ENCODE data around the gene CAMKK1.

Gene CAMKK1

DNA sequence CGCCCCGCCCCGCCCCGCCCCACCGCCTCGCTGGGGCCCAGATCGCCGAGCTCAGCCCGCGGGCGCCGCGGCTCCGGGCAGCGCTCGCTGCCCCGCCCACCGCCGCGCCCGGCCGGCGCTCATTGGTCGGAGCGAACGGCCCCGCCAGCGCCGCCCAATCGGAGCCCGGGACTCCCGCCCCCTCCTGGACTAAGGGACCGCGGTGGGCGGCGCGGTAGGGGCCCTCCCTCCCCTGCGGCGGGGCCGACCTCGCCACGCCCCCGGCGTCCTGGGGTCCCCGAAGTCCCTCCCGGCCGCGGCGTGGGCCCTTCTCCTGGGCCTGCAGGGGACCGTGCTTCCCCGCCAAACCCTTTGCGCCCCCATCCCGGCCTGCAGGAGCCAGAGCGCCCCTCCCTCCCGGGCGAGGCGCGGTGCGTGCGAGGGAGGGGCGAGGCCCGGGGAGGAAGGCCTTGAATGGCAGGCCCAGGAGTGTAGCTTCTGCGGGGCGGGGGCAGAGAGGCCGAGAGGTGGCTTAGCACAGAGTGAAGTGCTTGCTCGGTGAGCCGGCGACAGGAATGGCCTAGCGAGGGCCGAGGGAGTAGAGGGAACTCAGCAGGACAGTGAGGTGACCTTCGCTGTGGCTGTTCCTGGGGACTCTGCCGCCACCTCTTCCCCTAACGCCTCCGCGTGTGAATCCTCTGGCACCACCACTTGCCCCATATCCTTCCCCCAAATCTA, at the start of gene CAMKK1:
TSS of gene CAMKK1 (minus strand) at position 51 of the 717 bp plus-strand sequence. CDS start 7,366 bp downstream, outside the sequence.
- DNase-seq, result peak; percentile 79

DNA sequence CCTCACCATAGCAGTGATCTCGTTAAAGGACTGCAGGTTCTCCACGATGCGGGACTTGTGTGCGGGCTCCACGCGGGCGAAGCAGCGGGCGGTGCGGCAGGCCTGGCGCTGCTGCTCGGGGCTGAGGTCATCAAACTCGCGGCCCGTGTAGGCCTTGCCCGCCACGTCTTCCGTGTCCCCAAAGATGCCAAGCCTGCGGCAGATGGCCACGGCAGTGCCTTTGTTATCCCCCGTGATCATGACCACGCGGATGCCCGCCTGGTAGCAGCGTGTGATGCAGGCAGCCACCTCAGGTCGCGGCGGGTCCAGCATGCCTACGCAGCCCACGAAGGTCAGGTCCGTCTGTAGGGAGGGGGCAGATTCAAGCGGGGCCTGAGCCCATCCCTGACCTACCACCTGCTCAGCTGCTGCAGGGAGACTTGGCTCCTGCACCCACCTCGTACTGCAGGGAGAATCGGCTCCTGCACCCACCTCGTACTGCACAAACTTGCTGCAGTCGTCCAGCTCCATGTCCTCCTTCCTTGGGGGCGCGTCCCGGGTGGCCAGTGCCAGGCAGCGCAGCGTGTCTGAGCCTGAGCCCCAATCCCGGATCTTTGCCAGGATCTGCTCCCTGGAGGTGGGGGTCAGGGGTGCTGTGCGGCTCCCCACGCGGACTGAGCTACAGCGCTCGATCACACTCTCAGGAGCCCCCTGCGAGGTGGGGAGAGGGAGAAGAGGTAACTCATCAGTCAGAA, 48.3 kb upstream of the CAMKK1 start:
- DNase-seq, result no peak

DNA sequence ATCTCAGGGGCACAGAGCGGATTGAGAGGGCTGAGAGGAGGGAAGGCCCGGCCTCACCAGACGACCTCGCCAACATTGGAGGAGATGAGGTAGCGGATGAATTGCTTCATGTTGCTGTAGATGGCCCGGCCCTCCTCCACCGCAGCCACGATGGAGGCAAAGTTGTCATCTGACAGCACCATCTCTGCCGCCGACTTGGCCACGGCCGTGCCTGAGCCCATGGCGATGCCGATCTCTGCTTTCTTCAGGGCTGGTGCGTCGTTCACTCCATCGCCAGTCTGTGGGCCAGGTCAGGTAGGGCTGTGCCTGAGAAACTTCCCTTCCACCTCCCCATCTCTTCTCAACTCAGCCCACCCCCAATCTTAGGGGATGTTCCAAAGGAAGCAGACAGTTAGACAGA, 44.5 kb upstream of the CAMKK1 start:
- DNase-seq, result no peak

DNA sequence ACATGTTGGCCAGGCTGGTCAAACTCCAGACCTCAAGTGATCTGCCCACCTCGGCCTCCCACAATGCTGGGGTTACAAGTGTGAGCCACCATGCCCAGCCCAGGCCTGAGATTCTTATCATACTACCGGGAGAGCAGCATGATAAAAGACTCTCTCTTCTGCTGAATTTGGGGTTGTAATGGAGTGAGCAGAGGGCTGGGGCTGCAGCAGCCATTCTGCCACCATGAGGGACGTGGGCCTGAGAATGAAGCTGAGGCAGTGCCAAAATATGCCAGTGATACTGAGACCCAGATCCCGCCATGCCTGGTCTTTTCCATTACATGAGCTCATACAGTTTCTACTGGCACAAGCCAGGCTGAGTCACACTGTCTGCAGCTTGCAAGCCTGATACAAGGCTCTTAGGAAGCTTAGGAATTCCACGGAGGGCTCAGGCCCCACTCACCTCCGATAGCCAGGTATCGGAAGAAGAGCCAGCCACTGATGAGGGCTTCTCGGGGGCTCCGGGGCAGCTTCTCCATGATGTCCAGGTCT, 43.0 kb upstream of the CAMKK1 start:
- no peak for DNase-seq

DNA sequence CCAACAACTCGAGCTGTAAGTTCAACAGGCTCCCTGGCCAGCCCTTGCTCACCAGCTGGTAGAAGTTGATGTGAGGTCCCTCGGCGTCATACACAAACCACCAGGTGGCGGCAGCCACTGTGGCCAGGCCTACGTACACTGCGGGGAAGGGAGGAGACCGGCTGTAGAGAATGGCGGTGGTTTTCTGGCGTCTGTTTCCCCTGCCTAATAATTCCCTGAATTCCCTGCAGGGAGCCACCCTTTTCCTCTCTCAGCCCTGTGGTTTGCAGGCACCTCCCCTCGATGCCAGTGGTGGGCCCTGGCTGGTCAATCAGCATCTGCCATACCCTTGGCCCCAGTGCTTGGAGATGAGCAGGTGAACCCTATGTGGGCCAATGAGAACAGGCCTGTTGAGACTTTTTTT, 42.3 kb upstream of the CAMKK1 start:
- DNase-seq, result peak; percentile 5

DNA sequence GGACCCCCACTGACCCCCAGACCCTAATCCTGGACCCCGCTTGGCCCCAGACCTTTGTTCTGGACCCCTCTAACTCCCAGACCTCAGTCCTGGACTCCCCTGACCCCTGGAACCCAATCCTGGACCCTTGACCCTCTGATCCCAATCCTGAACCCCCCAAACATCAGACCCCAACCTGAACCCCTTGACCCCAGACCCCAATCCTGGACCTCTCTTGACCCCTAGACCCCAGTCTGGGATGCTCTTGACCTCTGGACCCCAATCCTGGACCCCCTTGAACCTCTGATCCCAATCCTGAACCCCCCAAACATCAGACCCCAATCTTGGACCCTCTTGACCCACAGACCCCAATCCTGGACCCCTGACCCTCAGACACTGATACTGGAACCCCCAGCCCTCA, 36.9 kb upstream of the CAMKK1 start:
- no peak for DNase-seq

DNA sequence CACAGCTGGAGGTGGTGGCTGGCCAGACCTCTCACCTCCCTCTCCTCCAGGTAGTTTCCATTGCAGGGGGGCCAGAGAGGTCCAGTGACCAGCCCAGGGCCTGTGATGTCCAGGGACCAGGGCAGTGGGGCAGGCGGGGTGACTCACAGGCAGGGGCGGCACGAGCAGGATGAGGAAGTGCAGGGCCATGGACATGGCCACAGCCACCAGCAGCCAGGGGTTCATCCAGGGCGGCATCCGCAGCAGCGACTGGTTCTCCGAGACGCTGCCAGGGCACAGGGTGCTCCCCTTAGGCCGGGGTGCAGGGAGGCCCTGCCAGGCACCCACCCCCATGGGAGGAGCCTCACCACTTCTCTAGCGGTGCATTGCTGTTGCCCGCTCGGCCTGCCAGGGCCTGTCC, 36.3 kb upstream of the CAMKK1 start:
- no peak for DNase-seq

DNA sequence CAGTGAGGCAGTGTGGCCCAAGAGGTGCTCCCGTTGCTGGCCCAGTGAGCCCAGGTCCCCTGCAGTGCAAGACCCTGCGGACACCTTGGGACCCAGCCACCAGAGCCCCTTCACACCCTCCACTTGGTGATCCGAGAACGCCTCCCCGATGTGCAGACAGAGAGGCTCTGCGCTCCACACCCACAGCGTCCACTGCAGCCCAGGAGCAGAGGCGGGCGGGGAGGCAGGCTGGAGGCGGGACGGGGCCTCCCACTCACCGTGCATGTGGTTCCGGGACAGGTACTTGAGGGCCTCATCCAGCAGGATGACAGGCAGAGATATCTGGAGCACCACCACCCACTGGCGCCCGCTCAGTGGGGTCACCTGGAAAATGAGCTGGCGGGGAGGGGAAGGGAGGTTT, 35.6 kb upstream of the CAMKK1 start:
- no peak for DNase-seq

DNA sequence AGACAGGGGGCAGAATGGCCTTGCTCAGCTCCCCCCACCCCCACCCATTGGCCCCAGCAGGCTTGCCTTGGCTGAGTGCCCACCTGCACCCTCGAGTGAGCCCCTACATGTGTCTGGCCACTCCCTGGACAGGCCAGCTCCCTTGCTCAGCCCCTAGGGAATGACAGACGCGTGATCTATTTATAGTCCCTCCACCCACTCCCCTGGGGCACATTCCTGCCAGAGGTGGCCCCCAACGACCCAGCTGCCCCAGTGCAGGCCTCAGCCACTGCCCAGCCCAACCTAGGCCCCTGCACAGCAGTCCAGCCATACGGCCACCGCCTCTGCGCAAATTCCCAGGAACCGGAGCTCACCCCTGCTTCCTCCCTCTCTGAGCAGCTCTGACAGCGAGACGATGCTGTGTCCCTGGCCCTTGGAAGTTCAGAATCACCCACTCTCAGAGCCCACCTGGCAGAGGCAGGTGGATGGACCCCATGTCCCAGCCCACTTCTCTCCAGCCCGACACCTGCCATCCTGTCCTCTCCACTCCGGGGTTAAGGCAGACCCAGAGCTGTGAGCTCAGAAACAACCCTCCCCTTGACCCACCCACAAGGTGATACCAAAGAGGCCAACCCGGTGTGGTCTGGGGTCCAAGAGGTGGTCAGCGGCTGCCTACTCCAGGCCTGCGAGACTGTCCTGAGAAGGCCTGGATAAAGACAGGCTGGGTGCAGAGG, 34.9 kb upstream of the CAMKK1 start:
- no peak for DNase-seq

DNA sequence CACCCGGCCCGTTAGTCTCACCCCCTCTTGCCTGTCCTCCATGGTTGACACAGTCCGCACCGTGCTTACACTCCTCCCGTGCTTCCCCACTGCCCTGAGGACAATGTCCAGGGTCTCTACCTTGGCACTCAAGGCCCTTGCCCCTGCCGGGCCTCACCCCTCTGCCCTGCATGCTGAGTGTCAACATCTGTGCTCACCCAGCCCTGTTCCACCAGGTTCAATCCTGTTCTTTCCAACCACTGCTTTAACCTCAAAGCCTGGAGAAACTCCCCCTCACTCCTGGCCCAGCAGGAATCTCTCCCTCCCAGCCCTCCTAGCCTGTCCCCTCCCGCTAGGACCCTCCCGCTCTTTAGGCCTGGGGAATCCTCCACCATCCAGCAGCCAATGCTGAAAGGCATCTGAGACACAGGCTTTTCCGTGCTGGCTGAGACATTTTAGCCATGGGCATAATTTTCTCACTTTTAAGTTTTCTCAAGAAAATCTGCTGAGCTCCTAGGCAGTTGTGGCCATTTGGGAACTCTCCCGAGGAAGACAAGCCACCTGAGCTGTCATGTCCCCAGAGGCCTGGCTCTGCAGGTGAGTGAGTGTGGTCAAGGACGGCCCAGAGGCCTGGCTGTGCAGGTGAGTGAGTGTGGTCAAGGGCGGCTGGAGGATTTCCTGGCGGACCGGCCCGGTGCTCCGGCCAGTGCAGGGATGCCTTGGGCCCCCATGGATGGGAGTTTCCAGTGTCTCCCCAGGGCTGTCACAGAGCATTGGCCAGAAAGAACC, 34.2 kb upstream of the CAMKK1 start:
- no peak for DNase-seq

DNA sequence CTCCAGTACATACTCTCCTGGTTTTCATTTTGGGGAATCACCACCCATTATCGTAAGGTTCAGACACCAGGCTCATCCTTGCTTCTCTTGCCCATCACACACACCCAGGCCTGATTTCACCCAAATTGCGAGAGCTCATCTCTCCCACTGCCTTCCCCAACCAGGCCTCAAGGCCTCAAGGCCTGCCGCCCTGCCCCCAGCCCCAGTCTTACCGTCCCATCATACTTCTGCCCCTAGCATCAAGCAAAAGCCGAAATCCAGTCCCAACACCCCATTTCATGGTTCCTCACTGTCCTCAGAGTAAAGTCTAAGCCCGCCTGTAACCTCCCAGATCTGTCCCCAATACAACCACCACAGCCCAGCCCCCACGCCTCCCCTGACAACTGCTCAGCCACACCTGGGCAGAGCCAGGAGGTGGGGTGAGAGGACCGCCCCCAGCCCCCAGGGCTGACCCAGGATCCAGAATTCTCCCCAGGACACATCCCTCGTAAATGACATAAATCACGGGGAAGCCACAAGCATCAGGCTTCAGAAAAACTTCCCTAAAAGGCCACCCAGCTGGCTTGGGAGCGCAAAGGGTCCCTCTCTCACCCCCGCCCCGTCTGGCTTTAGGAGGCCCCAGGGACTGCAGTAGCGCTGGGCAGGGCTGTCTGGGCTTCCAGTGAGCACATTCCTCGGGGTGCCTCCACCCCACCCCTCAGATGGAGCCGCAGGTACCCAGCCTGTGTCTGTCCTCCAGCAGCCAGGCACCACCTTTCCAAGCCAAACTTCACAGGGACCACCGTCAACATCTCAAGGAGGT, 33.0 kb upstream of the CAMKK1 start:
- no peak for DNase-seq

DNA sequence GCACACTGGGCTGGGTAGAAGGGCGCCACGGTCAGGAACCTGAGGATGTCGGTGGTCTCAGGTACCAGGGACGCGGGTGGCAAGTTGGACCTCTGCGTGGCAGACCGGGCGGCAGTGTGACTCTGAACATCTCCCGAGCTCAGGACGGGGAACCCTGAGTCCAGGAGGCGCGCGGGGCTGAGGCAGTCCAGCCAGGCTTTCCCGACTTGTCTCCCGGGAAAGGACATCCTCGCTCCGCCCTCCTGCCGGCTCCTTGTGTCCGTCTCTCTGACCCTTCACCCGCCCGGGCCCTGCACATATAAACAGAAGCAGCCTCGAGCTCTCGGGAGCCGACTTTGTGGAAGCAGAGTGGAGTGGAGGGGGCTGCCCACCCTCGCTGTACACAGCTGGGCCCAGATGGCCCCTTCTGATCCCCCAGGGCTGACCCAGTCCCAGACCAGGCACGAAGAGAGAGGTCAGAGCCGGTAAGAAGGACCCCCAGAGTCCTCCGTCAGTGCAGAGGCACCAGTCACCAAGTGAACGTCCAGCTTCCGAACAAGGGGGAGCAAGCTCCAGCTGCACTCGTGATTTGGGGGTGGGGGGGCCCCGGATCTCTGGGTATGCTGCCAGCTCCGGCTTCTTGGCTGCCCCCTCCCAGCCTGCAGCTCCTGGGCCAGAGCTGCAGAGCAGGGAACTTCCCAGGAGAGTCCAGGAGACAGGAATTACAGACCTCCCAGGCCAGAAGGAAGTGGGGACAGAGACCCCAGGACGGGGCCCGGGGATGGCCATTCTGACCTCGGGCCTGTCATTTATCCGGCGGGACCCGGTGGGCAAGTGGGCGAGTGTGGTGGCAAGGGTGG, 31.9 kb upstream of the CAMKK1 start:
- DNase-seq, result no peak

DNA sequence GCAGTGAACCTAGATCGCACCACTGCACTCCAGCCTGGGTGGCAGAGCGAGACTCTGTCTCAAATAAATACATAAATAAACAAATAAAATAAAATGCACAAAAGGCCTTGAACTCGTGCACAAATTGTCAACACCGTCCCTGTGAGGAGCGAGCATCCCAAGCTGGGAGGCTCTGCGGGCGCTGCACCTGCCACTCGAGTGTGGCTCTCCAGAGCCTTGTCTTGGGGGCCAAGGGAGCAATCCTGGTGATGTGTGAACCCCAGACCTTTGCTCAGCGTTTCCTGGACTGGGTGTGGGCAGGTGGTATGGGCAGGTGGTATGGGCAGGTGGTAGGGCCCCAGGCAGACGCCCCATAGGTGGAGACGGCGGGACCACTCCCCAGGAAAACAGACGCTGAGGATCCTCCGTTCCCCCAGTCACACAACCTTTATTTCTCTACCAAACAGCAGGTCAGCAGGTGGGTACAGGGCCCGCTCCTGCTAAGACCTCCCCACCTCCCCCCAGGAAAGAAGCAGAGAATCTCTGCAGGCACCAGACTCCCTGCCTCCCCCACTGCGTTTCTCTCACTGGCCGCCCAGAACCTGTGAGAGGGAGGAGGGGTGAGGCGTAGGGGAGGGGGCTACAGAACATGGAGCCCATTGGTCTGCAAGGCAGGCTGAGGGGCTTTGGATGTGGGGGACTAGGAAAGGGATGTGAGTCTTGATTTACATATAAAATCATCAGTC, 30.8 kb upstream of the CAMKK1 start:
- no peak for DNase-seq

DNA sequence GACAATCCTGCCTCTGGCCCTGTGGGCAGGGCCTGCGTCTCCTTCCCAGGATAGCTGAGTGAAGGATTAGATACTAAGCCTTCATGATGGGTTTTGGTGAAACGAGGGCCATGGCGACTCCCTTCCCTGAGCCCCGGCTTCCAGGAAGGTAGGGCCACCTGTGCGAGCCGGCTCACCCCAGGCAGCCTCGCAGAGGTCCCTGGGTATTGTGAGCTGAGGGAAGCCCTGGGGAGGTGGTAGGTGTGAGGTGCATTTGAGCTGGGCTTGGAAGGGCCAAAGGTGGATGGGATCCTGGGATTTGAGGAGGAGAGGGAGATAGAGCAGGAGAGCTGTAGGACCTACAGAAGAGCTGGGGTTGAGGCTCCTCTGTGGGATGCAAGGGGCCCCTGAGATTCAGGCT, 29.9 kb upstream of the CAMKK1 start:
- DNase-seq, result no peak

DNA sequence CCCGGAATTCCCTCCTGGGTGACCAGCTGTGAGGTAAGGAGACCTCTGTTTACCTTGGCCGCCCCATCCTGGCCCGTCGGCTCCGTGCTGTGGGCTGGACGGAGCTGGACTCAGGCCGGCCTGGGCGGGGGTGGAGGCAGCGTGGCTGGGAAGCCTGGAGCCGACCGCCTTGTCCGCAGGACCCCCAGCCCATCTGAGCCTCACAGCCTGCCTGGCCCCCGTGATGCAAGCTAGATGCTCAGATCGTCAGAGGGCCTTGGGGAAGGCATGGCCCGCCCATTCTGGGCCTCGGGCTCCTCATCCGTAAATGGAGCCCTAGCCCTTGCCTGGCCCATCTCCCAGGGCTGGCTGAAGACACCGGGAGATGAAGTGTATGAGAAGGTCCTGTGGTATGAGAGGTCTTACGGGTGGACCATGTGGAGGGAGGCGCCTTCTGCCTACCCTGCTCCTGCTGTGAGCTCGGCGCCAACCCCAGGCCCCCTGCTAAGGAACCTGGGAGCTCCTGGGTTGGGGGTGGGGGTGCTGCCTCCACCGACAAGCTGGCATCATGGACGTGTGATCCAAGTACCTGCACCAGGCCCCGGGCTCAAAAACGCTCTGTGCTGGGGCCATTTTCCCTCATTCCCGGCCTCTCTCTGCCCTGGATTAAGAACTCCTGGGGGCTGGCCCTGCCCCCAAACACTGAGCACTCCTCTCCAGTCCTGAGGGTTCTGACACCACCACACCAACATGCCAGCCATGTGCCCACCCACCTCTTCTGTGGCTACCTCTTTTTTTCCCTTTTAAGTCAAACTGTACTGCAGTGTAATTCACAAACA, 28.9 kb upstream of the CAMKK1 start:
- DNase-seq, result no peak

DNA sequence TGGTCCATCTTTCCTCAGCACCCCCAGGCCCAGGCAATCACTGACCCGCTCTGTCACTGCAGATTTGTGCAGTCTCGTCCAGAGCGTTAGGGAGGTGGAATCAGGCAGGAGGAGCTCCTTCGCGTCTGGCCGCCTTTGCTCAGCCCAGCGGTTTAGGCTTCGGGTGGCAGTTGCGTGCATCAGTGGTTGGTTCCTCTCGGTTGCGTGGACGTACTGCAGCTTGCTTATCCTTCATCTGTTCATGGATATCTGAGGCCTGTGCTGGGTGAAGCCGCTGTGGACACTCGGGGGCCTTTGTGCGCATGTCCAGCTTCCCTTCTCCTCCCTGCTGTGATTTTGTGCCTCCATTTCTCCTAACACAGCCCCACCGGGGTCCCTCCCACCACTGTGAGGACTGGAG, 28.2 kb upstream of the CAMKK1 start:
- DNase-seq, result no peak

DNA sequence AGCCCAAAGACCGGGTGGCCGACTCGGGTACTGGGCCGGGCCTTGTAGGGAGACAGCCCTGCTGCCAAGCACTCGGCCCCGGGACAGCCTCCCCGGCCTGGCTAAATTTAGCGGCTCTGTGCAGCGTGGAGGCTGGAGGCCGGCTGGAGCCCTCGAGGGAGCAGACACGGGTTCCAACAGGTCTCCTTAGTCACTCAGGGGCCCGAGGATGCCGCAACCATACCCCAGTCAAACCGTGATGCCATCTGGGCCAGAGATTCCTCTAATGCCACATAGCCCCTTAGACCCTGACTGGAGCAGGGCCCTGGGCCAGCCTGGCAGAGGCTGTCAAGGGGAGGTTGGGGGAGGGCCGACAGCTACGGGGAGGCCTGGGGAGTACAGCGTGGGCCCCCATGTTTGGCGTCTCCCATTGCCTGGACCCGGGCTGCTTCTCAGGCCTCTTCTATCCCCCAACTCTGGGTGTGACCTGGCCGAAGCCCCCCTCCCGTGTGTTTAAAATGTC, 26.3 kb upstream of the CAMKK1 start:
- DNase-seq, result no peak

DNA sequence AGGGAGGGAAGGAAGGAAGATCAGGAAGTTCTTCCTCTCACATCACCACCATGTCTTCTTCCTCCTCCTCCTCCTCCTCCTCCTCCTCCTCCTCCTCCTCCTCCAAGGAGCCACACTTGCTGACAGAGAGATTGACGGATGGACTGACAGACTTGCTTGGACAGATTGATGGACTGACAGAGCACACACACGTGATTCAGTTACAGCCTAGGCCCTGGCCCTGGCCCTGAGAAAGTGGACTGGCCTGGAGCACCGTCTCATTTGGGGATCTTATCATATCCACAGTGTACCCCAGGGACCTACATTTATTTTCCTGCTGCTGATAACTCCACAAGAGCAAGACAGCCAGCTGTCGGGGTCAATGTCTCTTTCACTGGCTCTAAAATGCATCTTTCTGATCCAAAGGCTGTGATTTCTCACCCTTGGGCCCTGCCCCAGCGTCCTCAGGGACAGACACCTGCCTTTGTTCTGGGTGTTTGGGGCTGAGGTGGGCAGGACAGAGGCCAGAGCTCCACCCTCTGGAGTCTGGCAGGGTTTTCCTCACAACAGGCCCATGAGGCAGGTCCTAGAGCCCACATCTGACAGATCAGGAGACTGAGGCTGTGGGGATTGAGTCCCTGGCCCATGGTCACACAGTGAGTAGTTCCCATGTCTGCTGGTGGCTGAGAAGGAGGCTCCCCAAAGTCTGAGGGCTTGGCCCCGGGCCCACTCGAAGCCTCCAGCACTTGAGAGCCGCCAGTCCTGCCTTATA, 25.7 kb upstream of the CAMKK1 start:
- no peak for DNase-seq

Data from DMS79 treated with DMSO at 0.1 percent for 48 hours (cell line).